GM19238 (cell line): ENCODE measurements around the gene ELAVL2.

Experiments
- DNase-seq: peaks from one replicate; pipeline ENCODE4 v3.0.0; 2011; ENCODE audit warnings: low spot score; ENCODE audit not compliant: insufficient read length

ELAVL2 gene

GRCh38 chr9:23663946-23664345 is 162.1 kb downstream of the ELAVL2 start:
- DNase-seq: no peak

- DNase-seq: no peak
Measured at GRCh38 chr9:23663536-23663935, 162.5 kb downstream of the ELAVL2 start.

- no peak for DNase-seq
Measured at GRCh38 chr9:23663125-23663524, 162.9 kb downstream of the ELAVL2 start.

GRCh38 chr9:23662320-23662719 is 163.7 kb downstream of the ELAVL2 start:
- no peak for DNase-seq

GRCh38 chr9:23659346-23660006 is 166.6 kb downstream of the ELAVL2 start:
- no peak for DNase-seq

GRCh38 chr9:23658376-23659258 is 167.4 kb downstream of the ELAVL2 start:
- DNase-seq: no peak

- DNase-seq: no peak
Measured at GRCh38 chr9:23651051-23651450, 175.0 kb downstream of the ELAVL2 start.

- no peak for DNase-seq
Measured at GRCh38 chr9:23648651-23649050, 177.4 kb downstream of the ELAVL2 start.

- DNase-seq: no peak
Measured at GRCh38 chr9:23644896-23645295, 181.1 kb downstream of the ELAVL2 start.

- DNase-seq: no peak
Measured at GRCh38 chr9:23644326-23644725, 181.7 kb downstream of the ELAVL2 start.

GRCh38 chr9:23643656-23644258 is 182.3 kb downstream of the ELAVL2 start:
- DNase-seq: no peak
